NCI-H82 (cell line): ENCODE measurements around the gene RIN1.
"Not testable (repeated sequence)": the region's sequence is repeated elsewhere in the genome, so short reads cannot be mapped to it uniquely, and the experiment has no call there.

ENCODE experiments used
- DNase-seq: peaks from one replicate; lab custom pipeline; 2025; lab: John Stamatoyannopoulos, UW

RIN1 gene

DNA sequence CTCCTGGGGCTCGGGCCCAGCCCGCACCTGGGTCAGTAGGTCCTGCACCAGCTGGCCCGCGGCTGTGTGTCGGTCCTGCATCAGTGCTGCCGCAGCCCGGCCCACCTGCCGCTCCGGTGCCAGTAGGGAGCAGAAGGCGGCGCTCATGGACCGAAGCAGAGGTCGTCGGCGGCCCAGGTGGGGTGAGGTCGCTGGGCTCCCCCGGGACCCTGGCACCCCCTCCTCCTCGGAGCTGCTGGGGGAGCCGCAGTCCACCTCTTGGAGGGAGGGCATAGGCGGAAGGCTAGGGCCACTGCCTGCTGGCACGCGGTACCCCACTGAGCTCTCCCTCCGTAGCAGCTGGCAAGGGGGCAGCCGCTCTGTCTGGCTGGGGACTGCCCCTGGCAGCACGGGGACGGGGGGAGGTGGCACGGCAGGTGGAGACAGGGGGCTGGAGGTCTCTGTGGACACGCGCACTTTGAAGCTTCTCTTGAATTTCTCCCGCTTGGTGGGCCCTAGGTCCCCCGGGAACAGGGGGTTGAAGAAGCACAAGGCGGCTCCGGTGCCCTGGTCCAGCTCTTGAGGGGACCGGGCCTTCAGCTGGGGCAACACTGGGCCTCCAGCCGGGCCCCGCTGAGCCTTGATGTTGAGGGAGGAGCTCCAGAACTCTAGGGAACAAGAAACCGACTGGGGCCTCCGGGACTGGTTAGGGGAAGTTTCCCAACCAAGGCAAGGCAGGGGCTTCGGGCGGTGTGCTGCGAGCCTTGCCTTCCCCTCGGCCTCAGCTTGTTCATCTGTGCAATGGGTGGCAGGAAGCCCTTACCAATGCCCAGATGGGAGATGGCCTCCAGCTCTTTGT is 1.4 kb downstream of the RIN1 start:
- no peak for DNase-seq

DNA sequence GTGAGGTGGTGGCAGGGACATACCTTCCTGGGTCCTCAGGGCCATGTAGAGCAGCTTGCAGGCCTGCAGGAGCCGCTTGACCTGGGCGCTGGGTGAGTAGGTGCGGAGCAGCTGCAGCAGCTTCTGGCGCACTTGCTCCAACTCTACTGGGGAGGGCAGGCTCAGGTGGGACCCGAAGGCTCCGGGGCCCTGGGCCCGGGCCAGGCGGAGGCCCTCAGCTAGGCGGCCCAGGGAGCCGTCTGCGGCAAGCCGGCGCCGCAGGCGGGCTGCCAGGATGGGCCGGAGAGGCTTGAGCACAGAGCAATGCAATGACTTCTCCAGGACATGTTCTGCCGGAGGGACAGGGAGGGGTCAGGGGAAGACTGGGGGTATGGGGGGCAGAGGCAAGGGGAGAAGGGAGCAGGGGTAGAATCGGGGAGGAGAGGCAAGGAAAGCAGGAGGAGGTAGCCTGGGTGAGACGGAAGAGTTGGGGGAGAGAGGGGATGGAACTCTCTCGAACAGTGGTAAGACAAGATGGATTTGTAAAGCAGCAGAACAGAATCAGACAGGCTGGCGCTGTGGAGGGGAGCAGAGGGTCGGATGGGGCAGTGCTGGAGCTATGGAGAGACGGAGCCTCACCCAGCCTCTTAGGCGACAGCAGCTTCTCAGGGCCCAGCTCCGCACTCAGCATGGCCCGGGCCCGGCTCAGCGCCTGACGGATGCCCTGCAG is 2.2 kb downstream of the RIN1 start:
- DNase-seq = no peak

DNA sequence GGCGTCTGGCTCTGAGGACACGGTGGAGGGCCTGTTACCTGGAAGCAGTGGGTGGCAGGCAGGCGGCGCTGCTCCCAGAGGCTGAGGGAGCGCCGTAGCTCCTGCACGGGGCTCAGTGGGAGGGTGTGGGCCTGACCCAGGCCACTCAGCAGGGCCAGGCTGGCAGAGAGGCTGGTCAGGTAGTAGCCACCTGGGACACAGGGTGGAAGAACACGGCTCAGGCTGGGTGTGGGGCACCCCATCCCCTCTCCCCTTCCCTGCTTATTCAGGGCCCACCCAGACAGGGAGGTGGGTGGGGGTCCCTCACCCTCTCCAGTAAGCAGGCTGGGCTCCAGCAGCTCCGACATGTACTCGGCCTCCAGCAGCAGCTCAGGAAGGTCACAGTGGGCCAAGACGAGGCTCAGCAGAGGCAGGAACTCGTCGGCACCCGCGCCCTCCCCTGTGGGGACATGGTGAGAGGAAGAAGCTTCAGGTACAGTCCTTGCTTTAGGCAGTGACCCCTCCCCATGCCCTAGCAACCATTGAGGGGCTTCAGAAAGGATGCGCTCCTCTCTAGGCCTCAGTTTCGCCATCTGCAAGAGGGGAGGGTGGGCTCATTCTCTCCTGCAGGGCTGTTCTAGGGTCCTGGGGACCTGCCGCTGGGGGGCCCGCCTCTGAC is 2.9 kb downstream of the RIN1 start:
- no peak for DNase-seq

DNA sequence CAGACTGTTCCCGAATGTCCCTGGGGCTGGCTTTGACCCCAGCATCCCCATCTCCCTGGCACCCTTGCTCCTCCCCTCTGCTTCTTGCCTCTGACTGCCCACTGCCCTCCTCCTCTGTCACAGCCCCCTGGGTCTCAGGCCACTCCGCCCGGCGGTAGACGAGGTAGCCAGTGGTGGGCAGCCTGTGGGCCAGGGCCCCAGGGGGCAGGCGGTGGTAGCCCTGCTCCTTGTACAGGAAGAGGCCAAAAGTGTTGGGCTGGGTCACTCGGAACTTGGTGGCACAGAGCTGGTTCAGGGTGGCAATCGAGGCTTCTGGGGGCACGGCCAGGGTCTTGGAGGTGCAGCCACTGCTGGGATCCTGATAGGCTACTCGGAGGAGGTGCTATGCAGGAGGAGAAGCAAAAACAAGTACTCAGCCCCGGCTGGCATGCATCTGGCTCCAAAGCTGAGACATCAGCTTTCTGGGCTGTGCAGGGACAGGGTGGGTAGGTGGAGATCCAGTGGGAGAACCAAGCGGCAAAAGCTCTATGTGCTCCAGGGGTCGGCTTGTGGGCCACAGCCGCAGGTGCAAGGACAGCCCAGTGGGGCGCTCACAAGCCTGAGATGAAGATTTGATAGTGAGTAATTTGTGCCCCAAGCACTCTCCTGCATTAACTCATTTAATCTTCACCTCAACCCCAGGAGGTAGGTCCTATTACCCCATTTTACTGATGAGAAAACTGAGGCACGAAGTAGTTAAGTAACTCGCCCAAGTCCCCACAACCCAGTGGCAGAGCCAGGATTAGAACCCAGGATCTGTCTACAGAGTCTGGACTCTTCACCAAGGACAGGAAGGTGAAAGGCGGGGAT is 3.6 kb downstream of the RIN1 start:
- DNase-seq = no peak

DNA sequence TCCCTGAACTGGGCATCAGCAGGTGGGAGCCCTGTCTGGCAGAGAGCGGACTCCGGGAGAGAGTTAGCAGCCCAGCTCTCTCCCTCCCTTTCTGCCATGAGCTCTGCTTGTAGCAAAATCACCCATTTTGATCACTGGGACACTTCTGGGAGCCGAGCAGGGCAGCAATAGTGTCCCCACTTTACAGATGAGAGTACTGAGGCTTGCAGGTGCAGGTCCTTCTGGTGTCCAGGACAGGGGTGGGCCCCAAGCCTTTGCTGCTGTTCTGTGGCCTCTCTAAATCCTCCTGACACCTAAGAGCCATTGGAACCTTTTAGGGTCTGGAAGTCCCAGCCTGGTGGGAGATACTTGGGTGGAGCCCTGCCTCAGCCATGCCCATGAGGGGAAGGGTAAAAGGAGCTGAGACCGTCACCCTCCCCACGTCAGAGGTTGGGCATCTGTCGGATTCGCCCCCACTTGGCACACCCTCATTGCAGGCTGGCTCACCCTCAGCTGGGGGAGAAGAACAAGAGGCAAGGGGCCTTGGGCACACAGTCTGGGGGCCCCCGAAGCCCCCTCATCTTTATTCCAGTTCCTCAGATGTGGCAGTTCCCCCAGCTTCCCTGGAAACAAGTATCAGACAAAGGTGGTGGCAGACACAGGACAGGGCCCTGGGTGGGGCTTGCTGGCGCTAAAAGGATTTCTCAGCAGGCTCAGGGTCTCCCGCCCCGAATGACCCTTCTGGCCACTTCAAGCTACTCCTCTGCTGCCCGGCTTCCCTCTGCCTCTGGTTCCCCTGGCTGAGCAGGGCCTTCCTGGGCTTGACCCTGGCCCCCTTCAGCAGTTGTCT is 4.5 kb downstream of the RIN1 start:
- no peak for DNase-seq

DNA sequence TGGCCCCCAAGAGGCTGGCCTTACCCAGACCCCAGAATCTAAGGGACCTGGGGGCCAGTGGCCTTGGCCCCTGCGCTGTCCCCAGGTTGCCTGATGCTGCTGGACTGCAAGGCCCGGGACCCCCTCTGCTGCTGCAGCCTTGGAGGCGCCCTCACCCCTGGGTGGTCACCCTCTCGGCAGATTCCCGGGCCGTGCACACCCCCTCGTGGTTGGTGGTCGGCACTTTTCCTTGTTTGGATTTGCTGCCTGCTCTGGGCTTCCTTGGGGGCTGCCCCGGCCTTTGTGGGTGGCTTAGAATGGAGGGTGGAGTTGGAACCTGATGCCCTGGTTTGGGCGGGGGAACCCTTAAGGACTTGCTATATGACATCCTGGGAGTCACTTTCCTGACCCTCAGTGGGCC is 5.3 kb downstream of the RIN1 start:
- DNase-seq = no peak

DNA sequence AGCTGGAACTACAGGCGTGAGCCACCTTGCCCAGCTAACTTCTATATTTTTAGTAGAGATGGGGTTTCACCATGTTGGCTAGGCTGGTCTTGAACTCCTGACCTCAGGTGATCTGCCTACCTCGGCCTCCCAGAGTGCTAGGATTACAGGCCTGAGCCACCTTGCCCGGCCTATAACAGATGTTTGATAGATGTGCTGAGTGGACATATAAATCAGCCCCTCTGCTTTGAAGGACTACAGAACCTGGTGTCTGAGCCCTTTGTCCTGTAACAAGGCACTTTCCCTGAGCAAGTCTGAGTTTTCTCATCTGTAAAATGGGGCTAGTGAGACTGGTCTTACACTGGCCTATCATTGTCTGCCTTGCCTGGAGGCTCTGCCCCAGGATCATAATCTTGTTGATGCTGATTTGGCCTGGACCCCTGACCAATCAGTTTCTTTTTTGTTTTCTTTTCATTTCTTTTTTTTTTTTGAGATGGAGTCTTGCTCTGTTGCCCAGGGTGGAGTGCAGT is 7.0 kb downstream of the RIN1 start:
- DNase-seq = no peak

DNA sequence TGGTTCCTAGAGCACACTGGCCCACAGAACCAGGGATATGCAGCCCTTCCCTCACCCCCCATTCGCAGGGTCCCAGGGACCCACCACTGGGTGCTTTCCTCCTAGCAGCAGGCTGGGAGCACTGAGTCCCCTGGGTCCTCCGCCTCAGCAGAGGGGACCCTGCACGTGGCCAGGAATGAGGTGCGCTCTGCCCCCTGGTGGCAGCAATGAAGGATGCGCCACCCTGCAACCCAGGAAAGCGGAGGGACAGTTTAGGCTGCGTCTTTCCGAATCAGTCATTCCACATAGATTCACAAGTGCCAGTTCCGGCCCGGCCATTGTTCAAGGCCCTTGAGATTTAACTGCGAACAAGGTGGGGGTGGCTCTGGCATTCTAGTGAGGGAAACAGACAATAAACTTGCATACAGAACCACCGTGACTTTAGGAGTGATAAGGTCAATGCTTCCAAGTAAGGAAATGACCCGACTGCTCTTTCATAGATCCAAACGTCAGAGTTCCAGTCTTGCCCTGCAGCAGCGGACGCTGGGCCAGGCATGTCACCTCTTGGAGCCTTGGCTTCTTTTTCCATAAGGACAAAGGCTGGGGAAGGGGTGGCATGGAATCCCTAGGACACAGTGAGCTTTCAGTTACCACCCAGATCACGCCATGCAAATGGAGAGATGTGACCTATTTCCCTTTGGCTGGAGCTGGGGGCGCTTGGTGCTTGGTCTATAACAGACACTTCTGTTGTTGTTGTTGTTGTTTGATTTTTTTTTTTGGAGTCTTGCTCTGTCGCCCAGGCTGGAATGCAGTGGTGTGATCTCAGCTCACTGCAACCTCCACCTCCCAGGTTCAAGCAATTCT is 7.7 kb downstream of the RIN1 start:
- DNase-seq = peak; percentile 85

DNA sequence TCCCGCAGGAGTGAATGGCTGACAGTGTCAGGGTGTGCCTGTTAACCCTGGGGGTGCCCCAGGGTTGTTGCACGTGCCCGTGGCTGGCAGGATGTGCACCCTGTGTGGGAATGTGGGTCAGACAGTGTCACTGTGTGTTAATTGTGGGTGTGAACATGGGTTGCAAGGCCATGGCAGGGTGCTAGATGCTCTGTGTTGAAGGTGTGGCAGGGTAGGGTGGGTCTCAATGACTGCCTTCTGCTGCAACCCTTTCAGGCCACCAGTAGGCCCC is 8.3 kb downstream of the RIN1 start:
- no peak for DNase-seq

DNA sequence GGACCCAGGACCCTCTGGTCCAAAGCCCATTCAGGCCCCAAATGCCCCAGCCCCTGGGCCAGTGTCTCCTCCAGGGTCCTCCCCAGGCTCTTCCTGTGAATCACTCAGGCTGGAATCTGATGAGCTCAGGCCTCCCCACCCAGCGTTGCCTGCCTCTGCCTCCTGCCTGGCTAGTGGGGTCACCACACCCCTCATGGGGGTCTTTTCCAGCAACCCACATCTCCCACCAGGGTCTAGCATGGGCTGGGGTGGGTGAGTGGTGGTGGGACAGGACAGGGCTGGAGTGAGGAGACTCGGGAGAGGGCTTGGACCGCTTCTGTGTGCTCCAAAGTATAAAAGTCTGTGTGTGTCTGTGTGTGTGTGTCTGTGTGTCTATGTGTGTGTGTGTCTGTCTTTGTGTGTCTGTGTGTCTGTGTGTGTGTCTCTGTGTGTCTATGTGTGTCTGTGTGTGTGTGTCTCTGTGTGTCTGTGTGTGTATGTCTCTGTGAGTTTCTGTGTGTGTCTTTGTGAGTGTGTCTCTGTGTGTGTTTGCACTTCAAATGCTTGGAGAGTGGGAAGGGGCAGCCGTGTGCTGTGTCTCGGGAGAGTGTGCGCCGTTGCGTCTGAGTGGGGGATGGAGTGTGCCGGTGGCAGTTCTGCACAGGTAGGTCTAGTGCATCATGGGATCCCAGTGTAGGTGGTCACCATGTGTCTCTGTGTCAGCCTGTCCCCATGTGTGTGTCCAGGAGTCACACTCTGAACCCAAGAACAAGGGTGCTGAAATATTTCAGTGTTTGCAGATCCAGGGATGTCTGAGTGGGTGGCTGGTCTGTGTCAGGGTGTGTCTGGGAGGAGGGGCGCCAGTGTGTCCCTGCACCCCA is 8.8 kb downstream of the RIN1 start:
- no peak for DNase-seq

DNA sequence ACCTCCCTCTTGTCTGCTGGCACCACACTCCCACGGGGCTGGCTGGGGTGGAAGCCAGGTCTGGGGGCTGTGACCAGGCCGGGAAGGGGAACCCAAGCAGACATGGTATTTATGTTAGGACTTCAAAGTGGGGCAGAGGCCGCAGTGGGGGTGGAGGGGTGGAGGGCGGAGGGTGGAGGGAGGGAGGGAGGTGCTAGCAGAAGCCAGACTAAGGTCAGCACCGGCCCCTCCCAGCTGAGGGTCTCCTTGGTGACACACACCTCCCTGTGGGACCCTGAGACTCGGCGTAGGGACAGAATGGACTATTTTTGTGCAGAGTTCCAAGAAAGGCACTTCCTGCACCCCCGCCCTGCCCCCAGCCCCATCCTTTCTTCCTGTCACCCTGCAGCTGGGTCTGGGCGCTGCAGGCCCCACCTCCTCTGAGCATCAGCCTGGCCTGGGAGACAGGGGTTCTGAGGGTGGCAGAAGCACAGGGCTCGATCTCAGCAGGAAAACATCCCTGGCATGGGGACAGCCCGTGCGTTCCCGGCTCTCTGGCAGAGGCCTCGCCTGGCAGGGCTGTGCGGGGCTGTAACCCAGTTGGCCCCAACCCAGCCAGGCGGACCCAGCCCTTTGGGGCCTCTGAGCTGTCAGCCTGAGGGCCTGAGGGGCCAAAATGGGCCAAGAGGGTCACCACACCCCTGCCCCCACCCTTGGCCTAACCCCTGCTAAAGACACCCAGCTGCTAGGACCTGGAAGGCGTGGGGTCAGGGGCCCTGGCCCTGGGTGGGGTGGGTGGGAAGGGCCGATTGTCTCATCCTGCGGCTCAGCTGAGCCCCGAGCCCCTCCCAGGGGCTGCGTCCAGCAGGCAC is 9.7 kb downstream of the RIN1 start:
- DNase-seq = no peak

DNA sequence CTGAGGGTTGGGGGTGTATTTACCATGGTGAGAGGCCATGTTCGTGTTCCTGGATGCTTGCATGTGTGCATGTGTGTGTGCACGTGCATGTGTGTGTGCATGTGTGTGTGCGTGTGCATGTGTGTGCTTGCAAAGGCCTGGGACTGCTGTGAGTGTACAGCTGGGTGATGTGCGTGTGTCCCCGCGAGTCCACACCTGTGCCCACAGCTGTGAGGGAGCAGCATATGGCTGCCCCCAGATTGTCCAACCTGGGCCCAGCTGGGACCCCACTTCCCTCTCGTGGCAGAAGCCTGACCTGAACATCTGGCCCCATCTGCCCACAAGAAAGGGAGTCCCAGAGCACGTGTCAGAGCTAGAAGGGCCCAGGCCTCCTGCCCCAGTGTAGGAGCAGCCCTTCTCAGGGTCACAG is 11.0 kb downstream of the RIN1 start:
- peak; percentile 38 for DNase-seq

DNA sequence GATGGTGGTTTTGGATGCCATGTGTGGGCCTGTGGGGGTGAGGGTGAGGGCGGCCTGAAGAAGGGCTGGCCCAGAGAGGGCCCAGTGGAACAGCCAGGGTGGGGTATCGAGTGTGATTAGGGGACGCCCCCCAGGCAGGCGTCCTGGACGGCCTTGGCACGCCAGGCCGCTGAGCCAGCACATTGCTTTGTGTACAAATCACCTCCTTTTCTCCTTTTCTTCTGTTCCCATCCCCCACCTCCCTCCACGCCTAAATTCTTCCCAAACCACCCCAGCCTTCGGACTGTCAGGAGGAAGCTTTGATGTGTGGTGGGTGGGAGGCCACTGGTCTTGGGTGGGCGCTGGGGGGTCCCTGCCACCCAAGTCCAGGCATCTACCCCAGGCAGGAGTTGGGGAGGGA is 11.6 kb downstream of the RIN1 start:
- no peak for DNase-seq

DNA sequence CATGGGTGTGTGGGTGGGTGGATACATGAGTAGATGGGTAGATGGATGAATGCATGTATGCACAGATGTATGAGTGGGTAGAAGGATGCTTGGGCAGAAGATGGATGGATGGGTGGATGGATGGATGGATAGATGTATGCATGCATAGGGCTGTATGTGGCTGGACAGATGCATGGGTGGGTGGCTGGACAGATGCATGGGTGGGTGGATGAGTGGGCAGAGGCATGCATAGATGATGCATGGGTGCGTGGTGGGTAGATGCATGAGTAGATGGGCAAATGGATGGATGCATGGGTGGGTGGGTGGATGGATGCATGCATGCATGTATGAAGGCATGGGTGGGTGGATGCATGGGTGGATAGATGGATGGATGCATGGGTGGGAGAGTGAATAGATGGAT is 12.6 kb downstream of the RIN1 start:
- DNase-seq = no peak

DNA sequence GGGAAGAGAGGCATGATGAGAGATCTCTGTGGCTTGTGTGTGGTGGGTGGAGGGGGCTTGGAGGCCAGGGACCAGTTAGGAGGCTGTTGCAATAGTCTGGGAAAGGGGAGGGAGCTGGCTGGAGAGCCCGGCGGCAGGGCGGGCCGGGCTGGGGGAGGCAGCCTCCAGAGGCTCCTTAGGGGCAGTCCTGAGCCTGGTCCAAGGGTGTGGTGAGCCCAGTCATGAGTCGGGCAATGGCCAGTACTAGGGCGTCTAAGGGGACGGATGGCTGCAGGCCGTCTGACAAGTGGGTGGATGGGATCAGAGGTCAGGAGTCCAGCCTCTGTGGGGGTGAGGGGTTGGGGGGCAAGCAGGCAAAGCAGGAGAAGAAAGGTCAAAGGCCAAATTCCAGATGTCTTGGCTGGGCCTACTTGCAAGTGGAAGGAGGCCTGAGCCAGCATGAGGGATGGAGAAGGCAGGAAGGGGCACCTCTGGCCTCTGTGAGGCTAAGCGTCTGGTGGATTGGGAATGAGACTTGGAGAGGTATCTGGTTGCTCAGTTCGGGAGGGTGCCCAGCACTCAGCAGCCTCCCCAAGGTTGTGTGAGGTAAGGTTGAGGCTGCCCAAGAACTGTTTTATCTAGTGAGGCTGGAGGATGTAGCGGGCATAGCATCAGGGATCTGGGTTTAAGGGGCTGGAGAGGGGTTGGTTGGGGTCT is 13.4 kb downstream of the RIN1 start:
- DNase-seq = no peak

DNA sequence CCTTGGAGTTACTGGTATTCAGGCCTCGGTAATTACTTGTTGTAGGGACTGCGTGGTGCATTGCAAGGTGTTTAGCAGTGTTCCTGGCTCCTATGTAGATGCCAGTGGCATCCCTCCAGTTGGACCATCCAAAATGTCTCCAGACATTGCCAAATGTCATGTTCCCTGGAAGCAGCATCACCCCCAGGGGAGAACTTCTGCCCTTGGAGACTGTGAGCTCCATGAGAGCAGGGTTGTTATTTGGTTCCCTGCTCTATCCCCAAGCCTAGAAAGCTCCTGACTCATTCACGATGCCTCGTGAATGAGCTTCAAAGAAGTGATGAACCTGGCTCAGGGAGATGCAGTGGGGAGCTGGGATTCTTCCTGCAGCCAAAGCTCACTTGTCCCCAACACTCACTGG is 14.6 kb downstream of the RIN1 start:
- no peak for DNase-seq

DNA sequence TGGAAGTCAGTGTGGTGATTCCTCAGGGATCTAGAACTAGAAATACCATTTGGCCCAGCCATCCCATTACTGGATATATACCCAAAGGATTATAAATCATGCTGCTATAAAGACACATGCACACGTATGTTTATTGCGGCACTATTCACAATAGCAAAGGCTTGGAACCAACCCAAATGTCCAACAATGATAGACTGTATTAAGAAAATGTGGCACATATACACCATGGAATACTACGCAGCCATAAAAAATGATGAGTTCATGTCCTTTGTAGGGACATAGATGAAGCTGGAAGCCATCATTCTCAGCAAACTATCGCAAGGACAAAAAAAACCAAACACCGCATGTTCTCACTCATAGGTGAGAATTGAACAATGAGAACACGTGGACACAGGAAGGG is 15.5 kb downstream of the RIN1 start:
- DNase-seq = not testable (repeated sequence)

DNA sequence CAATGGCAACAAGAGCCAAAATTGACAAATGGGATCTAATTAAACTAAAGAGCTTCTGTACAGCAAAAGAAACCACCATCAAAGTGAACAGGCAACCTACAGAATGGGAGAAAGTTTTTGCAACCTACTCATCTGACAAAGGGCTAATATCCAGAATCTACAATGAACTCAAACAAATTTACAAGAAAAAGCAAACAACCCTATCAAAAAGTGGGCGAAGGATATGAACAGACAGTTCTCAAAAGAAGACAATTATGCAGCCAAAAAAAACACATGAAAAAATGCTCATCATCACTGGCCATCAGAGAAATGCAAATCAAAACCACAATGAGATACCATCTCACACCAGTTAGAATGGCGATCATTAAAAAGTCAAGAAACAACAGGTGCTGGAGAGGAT is 15.9 kb downstream of the RIN1 start:
- not testable (repeated sequence) for DNase-seq
